K562 (cell line): ENCODE data around the gene NCOR2. TPM values are rescaled to one million over a fixed set of nuclear protein-coding genes. Genes with fewer than 3 reads are reported as not detected.

Source experiments
- CBX1 ChIP-seq: sonication (generic); IDR thresholded peaks from 2 replicates; pipeline ENCODE4 v1.6.1; 2016; ENCODE audit warnings: antibody characterized with exemption, low read depth, mild to moderate bottlenecking
- FOS ChIP-seq: IDR thresholded peaks from 3 replicates; pipeline ENCODE4 v1.6.1; 2011; ENCODE audit not compliant: insufficient read length; ENCODE audit errors: extremely low read depth
- FOXM1 ChIP-seq, 2 experiments: fragments of 450-650 bp in 1 of 2; sonication (generic) in 1 of 2; formaldehyde crosslinking in 1 of 2; IDR thresholded peaks; 2 replicates each; pipeline versions ENCODE4 v1.6.1 to v1.9.0; 2017 to 2022; ENCODE audit warnings: low read depth in 2 of 2, mild to moderate bottlenecking in 2 of 2, missing genetic modification reagents in 1 of 2, moderate library complexity in 1 of 2
- JUNB ChIP-seq: fragments of 450-650 bp; formaldehyde crosslinking; conservative IDR thresholded peaks from 2 replicates; pipeline ENCODE4 v1.4.0; 2020; ENCODE audit warnings: mild to moderate bottlenecking
- KDM1A ChIP-seq, 2 experiments: fragments of 450-650 bp; IDR thresholded peaks; 2 replicates each; pipeline ENCODE4 v1.6.1; 2016; ENCODE audit warnings: mild to moderate bottlenecking in 2 of 2
- PRMT5 ChIP-seq: sonication (generic); formaldehyde crosslinking; IDR thresholded peaks from 2 replicates; pipeline ENCODE4 v1.5.0; 2020; ENCODE audit warnings: missing genetic modification reagents
- PTRF ChIP-seq: fragments of 450-650 bp; IDR thresholded peaks from 2 replicates; pipeline ENCODE4 v1.6.1; 2016; ENCODE audit warnings: mild to moderate bottlenecking, missing genetic modification characterization, missing compliant biosample characterization
- RBM22 ChIP-seq: fragments of 200-400 bp; formaldehyde crosslinking; IDR thresholded peaks from 2 replicates; pipeline ENCODE4 v1.6.1; 2018; ENCODE audit warnings: low read length, low read depth; ENCODE audit not compliant: poor library complexity, severe bottlenecking
- RBM25 ChIP-seq: fragments of 200-400 bp; formaldehyde crosslinking; IDR thresholded peaks from 2 replicates; pipeline ENCODE4 v1.6.1; 2018; ENCODE audit warnings: low read length, low read depth, moderate library complexity; ENCODE audit not compliant: severe bottlenecking
- SMARCA5 ChIP-seq: fragments of 450-650 bp; IDR thresholded peaks from 2 replicates; pipeline ENCODE4 v1.6.1; 2016
- ZBTB7A ChIP-seq: IDR thresholded peaks from 2 replicates; pipeline ENCODE4 v1.6.1; 2011; ENCODE audit warnings: low read depth, mild to moderate bottlenecking, low read length, moderate library complexity, borderline replicate concordance; ENCODE audit not compliant: control insufficient read depth
- ZNF644 ChIP-seq: fragments of 200-800 bp; sonication (Bioruptor generic); IDR thresholded peaks from 2 replicates; pipeline ENCODE4 v1.6.1; 2016; ENCODE audit warnings: low read depth, missing genetic modification characterization, missing compliant biosample characterization
- ZNF766 ChIP-seq: fragments of 200-800 bp; sonication (Bioruptor generic); conservative IDR thresholded peaks from 2 replicates; pipeline ENCODE4 v1.6.1; 2016; ENCODE audit warnings: missing genetic modification characterization, missing compliant biosample characterization
- polyA plus RNA-seq, 8 experiments: library from polyadenylated mRNA; depleted of rRNA in 4 of 8; stranded (reverse) in 5 of 8; unstranded in 3 of 8; fragments of >200 nt; fragmentation: Nextera tagmentation in 2 of 8; fragmentation: Illumina TruSeq in 1 of 8; extraction: Ambion mirVana in 2 of 8; extraction: Trizol in 1 of 8; gene quantifications; 2 replicates each; pipeline versions ENCODE4 v1.2.1 to v1.2.3, GENCODE V29; 2011 to 2014; ENCODE audit warnings: inconsistent platforms in 1 of 8, missing spikeins in 1 of 8
- total RNA-seq, 7 experiments: library from RNA; depleted of rRNA in 6 of 7; stranded (reverse); fragments of >200 nt in 6 of 7; fragmentation: Illumina TruSeq in 2 of 7; extraction: Trizol in 2 of 7; gene quantifications; 2 replicates each; pipeline versions ENCODE4 v1.2.1 to v1.2.3, GENCODE V29; 2011 to 2021; ENCODE audit warnings: low replicate concordance in 1 of 7
- TF ChIP-seq, protein P1 (sequence below): conservative IDR thresholded peaks from 2 replicates; pipeline ENCODE4 v1.6.1; 2011; ENCODE audit warnings: low read depth, mild to moderate bottlenecking, low read length; ENCODE audit not compliant: control insufficient read depth
- TF ChIP-seq, protein P2 (sequence below): fragments of 450-650 bp; IDR thresholded peaks from 2 replicates; pipeline ENCODE4 v1.6.1; 2016; ENCODE audit warnings: low read depth
- TF ChIP-seq, protein P3 (sequence below): IDR thresholded peaks from 2 replicates; pipeline ENCODE4 v1.6.1; 2012; ENCODE audit warnings: low read depth, low read length, improper control_type of control experiment, borderline replicate concordance

The NCOR2 gene
- total and polyA plus RNA-seq, 9 of the 15 experiments (the other 6 are each of a cell fraction or from before 2014, with no cell fraction given), result 0.18 to 126 (median 8.4) TPM

DNA sequence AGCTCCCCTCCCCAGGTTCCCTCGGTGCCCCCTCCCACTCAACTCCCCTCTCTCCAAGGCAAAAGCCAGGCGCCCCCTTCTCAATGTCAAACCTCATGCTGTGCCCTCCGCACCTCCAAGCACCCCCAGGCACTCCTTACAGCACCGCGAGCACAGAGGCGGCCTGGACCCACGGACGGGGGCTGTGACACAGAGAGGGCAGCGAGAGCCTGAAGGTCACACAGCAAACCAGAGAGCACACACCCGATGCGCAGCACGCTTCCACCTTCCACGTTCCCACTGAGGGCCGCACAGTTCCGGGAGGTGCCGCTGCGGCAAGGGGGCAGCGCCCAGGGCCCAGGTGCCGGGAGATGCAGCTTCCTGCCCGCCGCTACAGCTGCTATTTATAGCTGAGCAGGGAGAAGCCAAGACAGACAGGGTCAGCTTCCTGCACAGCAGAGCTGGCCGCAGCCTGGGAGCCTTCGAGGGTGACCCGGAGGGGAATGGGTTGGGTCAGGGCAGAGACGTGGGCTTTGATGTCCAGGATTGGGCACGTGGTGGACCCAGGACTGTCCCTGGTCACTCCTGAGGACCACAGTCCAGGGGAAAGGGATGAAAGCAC is 12.9 kb downstream of the NCOR2 start (continued):
- TF ChIP-seq ZNF766 (CRISPR knock-in tag) (no peak), CBX1 (no peak), RBM25 (peak; percentile 60), PRMT5 (CRISPR knock-in tag) (no peak), FOS (no peak), SMARCA5 (peak; percentile 46; the same call in 1 of the 2 replicates), FOXM1 (IDR thresholded peaks at IDR 0.05; ENCODE audit: low read depth) (no peak), FOXM1 (CRISPR knock-in tag; IDR thresholded peaks at IDR 0.05; ENCODE audit: low read depth) (no peak), RBM22 (no peak), JUNB (no peak), PTRF (tag) (no peak), ZBTB7A (no peak), ZNF644 (tag) (no peak), KDM1A (IDR thresholded peaks at IDR 0.05) (peak in 1 of 2 experiments; percentile 68; a peak in 2 of 4 replicates)
- TF ChIP-seq, protein P1, sequence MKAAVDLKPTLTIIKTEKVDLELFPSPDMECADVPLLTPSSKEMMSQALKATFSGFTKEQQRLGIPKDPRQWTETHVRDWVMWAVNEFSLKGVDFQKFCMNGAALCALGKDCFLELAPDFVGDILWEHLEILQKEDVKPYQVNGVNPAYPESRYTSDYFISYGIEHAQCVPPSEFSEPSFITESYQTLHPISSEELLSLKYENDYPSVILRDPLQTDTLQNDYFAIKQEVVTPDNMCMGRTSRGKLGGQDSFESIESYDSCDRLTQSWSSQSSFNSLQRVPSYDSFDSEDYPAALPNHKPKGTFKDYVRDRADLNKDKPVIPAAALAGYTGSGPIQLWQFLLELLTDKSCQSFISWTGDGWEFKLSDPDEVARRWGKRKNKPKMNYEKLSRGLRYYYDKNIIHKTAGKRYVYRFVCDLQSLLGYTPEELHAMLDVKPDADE, result no peak
- TF ChIP-seq, protein P2, sequence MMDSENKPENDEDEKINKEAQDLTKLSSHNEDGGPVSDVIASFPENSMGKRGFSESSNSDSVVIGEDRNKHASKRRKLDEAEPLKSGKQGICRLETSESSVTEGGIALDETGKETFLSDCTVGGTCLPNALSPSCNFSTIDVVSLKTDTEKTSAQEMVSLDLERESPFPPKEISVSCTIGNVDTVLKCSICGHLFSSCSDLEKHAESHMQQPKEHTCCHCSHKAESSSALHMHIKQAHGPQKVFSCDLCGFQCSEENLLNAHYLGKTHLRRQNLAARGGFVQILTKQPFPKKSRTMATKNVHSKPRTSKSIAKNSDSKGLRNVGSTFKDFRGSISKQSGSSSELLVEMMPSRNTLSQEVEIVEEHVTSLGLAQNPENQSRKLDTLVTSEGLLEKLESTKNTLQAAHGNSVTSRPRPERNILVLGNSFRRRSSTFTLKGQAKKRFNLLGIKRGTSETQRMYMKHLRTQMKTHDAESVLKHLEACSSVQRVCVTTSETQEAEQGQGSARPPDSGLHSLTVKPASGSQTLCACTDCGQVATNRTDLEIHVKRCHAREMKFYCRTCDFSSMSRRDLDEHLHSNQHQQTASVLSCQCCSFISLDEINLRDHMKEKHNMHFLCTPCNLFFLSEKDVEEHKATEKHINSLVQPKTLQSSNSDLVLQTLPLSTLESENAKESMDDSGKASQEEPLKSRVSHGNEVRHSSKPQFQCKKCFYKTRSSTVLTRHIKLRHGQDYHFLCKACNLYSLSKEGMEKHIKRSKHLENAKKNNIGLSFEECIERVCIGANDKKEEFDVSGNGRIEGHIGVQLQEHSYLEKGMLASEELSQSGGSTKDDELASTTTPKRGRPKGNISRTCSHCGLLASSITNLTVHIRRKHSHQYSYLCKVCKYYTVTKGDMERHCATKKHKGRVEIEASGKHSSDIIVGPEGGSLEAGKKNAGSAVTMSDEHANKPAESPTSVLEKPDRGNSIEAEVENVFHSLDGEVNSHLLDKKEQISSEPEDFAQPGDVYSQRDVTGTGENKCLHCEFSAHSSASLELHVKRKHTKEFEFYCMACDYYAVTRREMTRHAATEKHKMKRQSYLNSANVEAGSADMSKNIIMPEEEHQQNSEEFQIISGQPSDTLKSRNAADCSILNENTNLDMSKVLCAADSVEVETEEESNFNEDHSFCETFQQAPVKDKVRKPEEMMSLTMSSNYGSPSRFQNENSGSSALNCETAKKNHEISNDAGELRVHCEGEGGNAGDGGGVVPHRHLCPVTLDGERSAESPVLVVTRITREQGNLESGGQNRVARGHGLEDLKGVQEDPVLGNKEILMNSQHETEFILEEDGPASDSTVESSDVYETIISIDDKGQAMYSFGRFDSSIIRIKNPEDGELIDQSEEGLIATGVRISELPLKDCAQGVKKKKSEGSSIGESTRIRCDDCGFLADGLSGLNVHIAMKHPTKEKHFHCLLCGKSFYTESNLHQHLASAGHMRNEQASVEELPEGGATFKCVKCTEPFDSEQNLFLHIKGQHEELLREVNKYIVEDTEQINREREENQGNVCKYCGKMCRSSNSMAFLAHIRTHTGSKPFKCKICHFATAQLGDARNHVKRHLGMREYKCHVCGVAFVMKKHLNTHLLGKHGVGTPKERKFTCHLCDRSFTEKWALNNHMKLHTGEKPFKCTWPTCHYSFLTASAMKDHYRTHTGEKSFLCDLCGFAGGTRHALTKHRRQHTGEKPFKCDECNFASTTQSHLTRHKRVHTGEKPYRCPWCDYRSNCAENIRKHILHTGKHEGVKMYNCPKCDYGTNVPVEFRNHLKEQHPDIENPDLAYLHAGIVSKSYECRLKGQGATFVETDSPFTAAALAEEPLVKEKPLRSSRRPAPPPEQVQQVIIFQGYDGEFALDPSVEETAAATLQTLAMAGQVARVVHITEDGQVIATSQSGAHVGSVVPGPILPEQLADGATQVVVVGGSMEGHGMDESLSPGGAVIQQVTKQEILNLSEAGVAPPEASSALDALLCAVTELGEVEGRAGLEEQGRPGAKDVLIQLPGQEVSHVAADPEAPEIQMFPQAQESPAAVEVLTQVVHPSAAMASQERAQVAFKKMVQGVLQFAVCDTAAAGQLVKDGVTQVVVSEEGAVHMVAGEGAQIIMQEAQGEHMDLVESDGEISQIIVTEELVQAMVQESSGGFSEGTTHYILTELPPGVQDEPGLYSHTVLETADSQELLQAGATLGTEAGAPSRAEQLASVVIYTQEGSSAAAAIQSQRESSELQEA, result no peak
- TF ChIP-seq, protein P3, sequence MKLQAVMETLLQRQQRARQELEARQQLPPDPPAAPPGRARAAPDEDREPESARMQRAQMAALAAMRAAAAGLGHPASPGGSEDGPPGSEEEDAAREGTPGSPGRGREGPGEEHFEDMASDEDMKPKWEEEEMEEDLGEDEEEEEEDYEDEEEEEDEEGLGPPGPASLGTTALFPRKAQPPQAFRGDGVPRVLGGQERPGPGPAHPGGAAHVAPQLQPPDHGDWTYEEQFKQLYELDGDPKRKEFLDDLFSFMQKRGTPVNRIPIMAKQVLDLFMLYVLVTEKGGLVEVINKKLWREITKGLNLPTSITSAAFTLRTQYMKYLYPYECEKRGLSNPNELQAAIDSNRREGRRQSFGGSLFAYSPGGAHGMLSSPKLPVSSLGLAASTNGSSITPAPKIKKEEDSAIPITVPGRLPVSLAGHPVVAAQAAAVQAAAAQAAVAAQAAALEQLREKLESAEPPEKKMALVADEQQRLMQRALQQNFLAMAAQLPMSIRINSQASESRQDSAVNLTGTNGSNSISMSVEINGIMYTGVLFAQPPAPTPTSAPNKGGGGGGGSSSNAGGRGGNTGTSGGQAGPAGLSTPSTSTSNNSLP, result no peak
